NCI-H1092 treated with DMSO at 0.1 percent for 48 hours (cell line): ENCODE data around the gene ZGPAT.

Experiments used
- DNase-seq: peaks from one replicate; lab custom pipeline; 2025; lab: John Stamatoyannopoulos, UW

ZGPAT gene

GRCh38 chr20:63678667-63679465 lies 29.0 kb upstream of the ZGPAT start:
- DNase-seq, result no peak

- DNase-seq, result no peak
These were observed 28.0 kb upstream of the ZGPAT start for GRCh38 chr20:63679799-63680305.

GRCh38 chr20:63680427-63680826 lies 27.4 kb upstream of the ZGPAT start:
- DNase-seq, result no peak

DNA sequence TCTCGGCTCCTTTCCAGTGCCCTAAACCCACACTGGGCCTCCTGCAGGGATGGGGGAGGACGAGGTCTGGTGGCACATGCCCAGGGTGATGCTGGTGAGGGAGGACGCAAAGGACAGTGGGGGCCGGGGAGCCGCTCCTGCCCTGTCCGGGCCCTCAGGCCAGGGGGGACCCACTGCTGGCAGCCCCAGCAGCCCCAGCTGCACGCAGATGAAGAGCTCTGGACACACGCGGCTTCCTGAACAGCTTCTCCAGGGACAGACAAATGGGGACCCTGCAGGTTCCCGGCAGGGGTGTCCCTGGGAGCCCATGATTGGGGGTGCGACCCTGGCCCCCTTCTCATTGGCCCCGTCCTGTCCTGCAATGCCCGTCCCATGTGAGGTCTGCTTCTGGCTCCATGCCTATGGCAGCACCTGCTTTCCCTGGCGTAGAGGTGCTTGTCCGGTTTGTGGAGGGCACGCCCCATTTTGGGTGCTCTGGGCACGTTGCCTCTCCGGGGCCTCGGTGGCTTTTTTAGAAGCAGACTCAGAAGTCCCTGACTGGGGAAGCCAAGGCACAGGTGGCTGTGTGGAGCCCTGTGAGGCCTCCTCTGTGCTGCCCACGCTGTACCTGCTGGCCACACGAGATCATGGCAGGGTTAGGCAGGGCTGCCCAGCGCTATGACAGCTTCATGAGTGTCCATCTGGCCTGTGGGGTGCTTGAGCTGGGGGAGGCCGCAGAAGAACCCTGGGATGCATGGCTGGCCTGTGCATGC lies 26.8 kb upstream of the ZGPAT start:
- no peak for DNase-seq

GRCh38 chr20:63681609-63682142 lies 26.2 kb upstream of the ZGPAT start:
- no peak for DNase-seq

DNA sequence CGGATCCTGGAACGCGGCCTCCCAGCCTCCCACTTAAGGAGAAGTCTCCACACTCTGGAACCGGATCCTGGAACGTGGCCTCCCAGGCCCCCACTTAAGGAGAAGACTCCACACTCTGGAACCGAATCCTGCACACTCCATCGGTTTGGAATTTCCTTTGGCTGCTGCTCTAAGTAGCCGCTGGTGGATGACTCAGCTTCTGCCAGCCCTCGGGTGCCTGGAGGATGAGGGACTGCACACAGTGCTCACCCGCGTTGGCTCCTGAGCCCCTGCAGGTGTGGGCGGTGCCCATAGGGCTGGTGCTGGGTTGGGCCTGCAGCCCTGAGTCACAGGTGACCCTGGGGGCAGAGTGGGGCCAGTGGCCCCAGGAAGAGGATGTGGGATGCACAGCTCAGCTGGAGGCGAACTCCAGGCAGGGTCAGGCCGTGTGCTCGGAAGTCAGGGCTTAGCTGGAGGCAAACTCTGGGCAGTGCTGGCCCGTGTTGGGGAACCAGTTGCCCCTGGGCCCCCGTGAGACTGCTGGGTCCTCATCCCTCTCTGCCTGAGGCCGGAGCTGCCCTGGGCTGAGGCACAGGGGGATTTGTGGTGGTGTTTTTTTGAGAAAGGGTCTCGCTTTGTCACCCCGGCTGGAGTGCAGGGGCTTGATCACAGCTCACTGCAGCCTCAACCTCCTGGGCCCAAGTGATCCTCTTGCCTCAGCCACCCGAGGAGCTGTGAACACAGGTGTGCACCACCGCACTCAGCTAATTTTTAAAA lies 25.3 kb upstream of the ZGPAT start:
- DNase-seq, result no peak

DNA sequence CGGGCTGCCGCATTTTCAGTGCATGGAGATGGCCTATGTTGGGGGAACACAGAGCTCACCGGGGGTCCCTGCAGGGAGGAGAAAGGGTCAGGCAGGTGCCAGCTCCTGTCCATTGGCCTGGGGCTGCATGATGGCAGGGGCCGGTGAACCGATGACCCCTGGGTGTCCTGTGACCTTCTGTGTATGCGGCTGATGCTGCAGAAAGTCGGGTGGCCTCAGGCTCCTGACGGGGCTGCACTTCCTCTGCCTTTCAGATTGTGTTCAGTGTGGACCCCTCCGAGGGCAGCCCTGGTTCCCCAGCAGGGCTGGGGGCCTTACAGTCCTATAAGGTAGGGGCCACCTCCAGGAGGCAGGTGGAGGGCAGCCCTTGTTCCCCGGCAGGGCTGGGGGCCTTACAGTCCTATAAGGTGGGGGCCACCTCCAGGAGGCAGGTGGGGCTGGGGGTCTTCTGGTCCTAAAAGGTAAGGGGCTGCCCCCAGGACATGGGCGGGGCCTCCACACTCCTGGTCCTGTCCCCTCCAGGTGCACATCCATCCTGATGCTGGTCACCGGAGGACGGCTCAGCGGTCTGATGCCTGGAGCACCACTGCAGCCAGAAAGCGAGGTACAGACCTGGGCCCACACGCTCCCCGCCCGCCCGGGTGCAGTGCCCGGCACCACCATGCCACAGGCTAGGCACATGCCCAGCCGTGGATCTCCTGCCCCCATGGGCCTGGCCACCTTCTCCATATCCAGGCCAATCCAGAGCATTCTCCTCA lies 22.4 kb upstream of the ZGPAT start:
- no peak for DNase-seq

DNA sequence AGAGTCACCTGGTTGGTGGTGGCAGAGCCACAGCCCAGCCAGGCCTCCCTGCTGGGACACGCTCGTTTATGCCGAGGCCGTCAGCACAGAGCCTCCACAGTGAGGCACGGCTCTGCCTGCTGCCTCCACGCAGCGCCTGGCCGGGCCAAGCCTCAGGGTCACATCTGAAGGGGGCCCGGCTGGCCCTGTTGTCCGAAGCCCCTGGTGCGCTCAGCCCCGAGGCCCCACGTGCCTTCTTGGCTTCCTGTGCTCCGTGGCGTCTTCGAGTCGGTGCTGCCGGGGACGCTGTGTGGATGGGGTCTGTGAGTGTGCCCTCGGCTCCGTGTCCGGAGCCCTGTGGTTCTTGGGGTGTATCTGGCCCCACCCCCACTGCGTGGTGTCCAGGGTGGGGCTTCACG lies 21.7 kb upstream of the ZGPAT start:
- no peak for DNase-seq

DNA sequence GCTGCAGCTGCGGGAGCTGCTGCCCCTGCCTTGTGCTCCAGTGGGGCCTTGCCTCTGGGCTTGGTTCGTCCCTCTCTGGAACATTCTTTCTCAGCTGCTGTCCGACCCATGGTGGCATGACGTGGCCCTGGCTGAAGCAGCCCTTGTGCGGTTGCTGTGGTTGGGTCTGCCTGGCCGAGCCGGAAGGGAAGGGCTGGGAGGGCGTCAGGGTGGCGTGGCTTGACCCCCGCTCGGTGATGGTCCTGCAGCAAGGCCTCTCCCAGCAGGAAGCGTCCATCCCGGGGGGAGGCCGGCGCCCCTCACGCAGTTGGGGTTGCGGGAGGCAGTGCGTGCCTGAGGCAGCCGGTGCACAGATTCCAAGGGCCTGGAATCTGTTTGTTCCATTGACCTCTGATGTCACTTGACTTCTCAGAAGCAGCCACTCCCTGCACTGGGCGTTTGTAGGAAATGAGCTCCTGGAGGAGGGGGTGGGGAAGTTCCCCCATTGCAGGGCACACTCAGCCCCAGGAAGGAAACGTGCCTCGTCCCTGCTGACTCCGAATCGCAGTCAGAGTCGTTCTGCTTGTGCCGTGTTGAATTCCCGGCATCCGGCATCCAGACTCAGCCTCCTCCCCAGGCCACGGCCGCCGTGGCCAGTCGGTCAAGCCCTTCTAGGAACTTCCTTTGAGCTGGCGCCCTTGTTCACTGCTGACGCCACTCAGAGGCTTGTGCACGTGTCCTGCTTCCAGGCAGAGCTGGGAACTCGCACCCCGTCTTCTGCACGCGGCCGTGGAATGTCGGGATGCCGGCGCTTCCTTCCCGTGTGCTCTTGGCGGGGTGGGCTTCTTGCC lies 21.1 kb upstream of the ZGPAT start:
- no peak for DNase-seq

DNA sequence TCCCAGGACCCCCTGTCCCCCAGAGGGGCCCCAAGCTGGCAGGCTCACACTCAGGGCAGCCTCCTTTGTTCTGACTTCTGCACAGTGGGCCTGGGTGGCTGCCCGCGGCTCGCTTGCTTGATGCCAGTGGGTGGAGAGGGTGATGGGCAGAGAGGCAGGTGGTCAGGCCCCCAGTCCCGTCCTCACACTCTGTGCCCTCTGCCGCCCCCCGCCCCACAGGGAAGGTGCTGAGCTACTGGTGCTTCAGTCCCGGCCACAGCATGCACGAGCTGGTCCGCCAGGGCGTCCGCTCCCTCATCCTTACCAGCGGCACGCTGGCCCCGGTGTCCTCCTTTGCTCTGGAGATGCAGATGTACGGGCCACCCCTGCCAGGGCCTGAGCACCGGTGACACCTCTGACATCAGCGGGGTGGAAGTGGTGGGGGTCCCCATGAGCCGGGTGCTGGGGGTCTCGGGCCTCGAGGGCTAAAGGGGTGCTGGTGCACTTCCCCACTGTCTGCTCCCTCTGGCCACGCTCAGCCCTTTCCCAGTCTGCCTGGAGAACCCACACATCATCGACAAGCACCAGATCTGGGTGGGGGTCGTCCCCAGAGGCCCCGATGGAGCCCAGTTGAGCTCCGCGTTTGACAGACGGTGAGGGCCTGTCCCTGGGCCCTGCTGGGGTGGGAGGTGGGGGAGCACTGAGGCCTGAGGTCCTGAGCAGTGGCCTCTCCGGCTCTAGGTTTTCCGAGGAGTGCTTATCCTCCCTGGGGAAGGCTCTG lies 20.2 kb upstream of the ZGPAT start:
- DNase-seq, result no peak

- DNase-seq, result no peak
These were observed 19.4 kb upstream of the ZGPAT start for GRCh38 chr20:63688228-63689045.

GRCh38 chr20:63689046-63690002 lies 18.5 kb upstream of the ZGPAT start:
- no peak for DNase-seq

DNA sequence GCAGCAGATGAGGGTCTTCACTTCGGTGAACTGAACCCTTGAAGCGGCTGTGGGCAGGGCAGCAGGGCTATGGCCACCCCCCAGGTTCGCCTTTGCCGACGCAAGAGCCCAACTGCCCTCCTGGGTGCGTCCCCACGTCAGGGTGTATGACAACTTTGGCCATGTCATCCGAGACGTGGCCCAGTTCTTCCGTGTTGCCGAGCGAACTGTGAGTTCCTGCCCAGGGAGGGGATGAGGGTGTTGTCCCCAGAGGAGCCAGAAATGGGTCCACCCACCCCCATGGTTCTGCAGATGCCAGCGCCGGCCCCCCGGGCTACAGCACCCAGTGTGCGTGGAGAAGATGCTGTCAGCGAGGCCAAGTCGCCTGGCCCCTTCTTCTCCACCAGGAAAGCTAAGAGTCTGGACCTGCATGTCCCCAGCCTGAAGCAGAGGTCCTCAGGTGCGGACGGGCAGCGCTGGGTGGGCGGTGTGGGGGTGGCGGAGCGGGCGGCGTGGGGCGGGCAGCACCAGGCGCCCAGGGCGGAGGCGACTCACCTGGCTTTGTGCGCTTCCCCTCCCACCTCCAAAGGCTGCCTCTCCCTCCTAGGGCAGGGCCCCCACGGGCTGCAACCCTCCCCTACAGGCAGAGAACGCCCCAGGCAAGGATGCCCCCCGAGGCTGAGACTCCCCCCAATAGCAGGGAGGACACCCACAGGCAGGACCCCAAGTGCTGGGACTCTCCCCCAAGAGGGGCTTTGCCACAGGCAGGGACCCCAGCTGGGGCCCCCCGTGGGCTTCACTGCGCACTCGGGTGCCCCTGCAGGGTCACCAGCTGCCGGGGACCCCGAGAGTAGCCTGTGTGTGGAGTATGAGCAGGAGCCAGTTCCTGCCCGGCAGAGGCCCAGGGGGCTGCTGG lies 17.6 kb upstream of the ZGPAT start:
- no peak for DNase-seq

DNA sequence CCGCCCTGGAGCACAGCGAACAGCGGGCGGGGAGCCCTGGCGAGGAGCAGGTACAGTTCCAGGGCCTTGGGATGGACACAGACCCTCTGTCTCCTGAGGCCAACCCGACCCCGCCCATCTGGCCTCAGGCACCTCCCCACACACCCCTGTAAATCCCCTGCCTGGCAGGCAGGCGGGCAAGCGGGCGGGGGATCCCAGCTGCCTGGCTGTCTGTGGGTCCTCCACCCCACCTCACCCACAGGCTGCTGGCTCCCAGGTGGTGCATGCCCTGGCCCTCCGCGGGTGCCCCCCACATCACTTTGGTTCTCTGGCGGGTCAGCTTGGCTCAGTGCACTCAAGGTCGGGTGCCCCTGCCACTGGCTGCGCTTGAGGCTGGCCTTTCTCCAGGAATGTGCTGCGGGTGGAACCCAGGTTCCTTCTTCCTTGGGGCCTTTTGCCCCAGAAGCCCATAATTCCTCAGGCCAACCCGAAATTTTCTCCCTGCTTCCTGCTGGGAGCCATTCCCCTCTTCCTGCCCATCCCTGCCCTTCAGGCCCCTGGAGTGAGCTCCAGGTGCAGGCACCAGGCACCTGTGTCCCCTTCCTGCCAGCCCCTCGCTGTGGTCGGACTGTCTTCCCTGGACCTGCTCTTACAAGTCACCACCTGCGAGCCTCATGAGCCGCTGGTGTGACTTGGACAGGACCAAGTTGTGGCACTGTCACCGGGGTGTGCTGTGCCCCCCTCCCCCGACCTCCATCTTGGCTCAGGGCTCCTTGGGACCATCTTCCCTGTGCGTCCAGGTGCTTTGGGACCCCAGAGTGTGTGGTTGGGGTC lies 16.7 kb upstream of the ZGPAT start:
- no peak for DNase-seq

DNA sequence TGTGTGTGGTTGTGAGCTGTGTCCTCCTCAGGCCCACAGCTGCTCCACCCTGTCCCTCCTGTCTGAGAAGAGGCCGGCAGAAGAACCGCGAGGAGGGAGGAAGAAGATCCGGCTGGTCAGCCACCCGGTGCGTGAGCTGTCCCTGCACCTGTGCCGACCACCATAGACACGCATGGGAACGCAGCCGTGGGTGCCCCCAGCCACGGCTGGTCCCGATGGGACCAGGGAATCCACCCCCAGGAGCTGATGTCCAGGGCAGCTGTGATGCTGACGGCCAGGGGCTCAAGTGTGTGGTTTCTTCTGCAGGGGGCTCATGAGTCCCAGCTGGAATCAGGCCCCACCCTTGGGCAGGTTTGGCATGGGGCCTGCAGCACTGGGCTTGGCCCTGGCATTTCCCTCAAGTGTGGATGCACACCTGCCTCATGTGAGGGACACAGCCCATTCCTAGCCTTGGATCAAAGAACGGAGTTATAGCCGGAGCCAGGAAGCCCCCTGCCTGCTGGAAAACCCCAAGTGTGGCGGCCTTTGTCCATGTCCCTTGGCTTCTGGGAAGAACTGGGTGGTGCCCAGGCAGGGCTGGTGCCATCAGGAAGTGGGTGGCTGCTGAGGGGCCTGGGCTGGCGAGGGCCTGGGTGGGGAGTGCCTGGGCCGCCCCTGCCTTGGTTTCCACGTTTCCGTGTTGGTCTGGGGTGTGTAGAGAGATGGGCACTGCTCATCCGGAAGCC lies 16.0 kb upstream of the ZGPAT start:
- DNase-seq, result no peak
